ENCODE measurements around the gene WASF1.
"Not testable (repeated sequence)": the region's sequence is repeated elsewhere in the genome, so short reads cannot be mapped to it uniquely, and the experiment has no call there.

Gene WASF1

GRCh38 chr6:110173506-110174132, 5.9 kb downstream of the WASF1 start:
- DNase-seq = no peak

GRCh38 chr6:110170081-110170480, 9.4 kb downstream of the WASF1 start:
- DNase-seq = no peak

- DNase-seq = no peak
Observed at GRCh38 chr6:110158479-110158878, 21.0 kb downstream of the WASF1 start.

GRCh38 chr6:110147870-110148269, 31.6 kb downstream of the WASF1 start:
- DNase-seq = no peak

- DNase-seq = peak; percentile 93
Observed at GRCh38 chr6:110140650-110141049, 38.8 kb downstream of the WASF1 start.

- DNase-seq = no peak
Observed at GRCh38 chr6:110139052-110139451, 40.4 kb downstream of the WASF1 start.

GRCh38 chr6:110137924-110138887, 41.3 kb downstream of the WASF1 start:
- no peak for DNase-seq

- no peak for DNase-seq
Observed at GRCh38 chr6:110130362-110130761, 49.1 kb downstream of the WASF1 start.

GRCh38 chr6:110128418-110128817, 51.1 kb downstream of the WASF1 start:
- DNase-seq = no peak

- DNase-seq = no peak
Observed at GRCh38 chr6:110125361-110125760, 54.1 kb downstream of the WASF1 start.

- not testable (repeated sequence) for DNase-seq
Observed at GRCh38 chr6:110121655-110122054, 57.8 kb downstream of the WASF1 start.

- DNase-seq = no peak
Observed at GRCh38 chr6:110116258-110116657, 63.2 kb downstream of the WASF1 start.

GRCh38 chr6:110114004-110114403, 65.5 kb downstream of the WASF1 start:
- no peak for DNase-seq

GRCh38 chr6:110105296-110105695, 74.2 kb downstream of the WASF1 start:
- no peak for DNase-seq

GRCh38 chr6:110103260-110103659, 76.2 kb downstream of the WASF1 start:
- no peak for DNase-seq

- peak; percentile 4 for DNase-seq
Observed at GRCh38 chr6:110102411-110102810, 77.1 kb downstream of the WASF1 start.

- no peak for DNase-seq
Observed at GRCh38 chr6:110101885-110102284, 77.6 kb downstream of the WASF1 start.

GRCh38 chr6:110098511-110099116, 80.9 kb downstream of the WASF1 start:
- no peak for DNase-seq

- no peak for DNase-seq
Observed at GRCh38 chr6:110097443-110097842, 82.0 kb downstream of the WASF1 start.

- no peak for DNase-seq
Observed at GRCh38 chr6:110095935-110096334, 83.5 kb downstream of the WASF1 start.

- DNase-seq = no peak
Observed at GRCh38 chr6:110095101-110095500, 84.4 kb downstream of the WASF1 start.

- no peak for DNase-seq
Observed at GRCh38 chr6:110093981-110094380, 85.5 kb downstream of the WASF1 start.

- no peak for DNase-seq
Observed at GRCh38 chr6:110090876-110091275, 88.6 kb downstream of the WASF1 start.
